Measurements from ENCODE around the gene XPNPEP3.

The XPNPEP3 gene

DNA sequence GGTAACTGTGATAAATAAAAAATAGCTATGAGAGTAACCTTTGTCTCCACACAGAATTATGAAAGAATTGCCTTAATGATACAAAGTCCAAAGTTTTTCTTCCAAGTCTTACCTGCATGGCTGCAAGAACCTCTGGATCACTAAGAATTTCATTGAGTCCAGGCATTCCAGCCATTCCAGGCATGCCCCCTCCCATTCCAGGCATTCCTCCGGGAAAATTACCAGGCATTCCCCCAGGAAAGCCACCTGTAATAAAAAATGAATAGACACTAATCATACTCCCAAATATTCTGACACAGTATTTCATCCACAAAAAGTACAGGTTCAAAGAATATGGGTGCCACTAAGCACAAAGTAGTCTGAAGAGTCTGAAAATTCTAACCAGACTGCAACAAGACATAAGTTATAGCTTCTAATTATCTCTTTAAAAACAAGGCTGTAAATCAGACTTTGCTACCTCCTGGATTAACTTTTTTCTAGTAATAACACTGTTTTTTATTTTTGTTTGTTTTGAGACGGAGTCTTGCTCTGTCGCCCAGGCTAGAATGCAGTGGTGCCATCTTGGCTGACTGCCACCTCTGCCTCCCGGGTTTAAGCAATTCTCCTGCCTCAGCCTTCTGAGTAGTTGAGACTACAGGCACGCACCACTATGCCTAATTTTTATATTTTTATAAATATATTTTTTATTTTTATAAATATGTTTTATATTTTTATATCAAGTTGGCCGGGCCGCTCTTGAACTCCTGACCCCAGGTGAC, 29.8 kb upstream of the XPNPEP3 start:
- ATAC-seq = no peak
- TF ChIP-seq, protein P1, sequence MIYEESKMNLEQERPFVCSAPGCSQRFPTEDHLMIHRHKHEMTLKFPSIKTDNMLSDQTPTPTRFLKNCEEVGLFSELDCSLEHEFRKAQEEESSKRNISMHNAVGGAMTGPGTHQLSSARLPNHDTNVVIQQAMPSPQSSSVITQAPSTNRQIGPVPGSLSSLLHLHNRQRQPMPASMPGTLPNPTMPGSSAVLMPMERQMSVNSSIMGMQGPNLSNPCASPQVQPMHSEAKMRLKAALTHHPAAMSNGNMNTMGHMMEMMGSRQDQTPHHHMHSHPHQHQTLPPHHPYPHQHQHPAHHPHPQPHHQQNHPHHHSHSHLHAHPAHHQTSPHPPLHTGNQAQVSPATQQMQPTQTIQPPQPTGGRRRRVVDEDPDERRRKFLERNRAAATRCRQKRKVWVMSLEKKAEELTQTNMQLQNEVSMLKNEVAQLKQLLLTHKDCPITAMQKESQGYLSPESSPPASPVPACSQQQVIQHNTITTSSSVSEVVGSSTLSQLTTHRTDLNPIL (CRISPR knock-in tag; IDR thresholded peaks at IDR 0.05; ENCODE audit: low read depth) = no peak
- no peak for TF ChIP-seq ZNF565 (CRISPR knock-in tag; conservative IDR thresholded peaks at IDR 0.05; ENCODE audit: low read depth)

DNA sequence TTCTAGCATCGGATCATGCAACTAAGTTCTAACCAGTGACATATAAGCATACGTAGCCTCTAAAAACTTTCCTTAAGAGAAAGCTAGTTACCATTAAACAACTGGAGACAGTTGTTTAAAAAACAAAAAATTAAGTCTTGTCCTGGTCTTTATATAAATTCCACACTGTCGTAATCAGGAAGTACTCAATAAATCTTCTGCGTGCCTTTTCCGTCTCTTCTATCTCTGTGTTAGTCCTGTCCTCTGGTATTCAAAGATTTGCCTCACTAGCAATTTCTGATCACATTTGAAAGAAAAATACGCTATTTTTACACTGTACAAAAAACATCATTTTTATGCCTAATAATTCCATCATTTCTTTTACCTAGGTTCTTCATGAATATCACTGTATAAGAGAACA, 27.8 kb upstream of the XPNPEP3 start:
- ATAC-seq = no peak
- no peak for TF ChIP-seq TCF4 (CRISPR knock-in tag; IDR thresholded peaks at IDR 0.05; ENCODE audit: borderline replicate concordance)
- TF ChIP-seq ESRRG (CRISPR knock-in tag; IDR thresholded peaks at IDR 0.05) = no peak
- TF ChIP-seq ARNTL (CRISPR knock-in tag; IDR thresholded peaks at IDR 0.05; ENCODE audit: borderline replicate concordance, low read depth) = no peak
- TF ChIP-seq, protein P2, sequence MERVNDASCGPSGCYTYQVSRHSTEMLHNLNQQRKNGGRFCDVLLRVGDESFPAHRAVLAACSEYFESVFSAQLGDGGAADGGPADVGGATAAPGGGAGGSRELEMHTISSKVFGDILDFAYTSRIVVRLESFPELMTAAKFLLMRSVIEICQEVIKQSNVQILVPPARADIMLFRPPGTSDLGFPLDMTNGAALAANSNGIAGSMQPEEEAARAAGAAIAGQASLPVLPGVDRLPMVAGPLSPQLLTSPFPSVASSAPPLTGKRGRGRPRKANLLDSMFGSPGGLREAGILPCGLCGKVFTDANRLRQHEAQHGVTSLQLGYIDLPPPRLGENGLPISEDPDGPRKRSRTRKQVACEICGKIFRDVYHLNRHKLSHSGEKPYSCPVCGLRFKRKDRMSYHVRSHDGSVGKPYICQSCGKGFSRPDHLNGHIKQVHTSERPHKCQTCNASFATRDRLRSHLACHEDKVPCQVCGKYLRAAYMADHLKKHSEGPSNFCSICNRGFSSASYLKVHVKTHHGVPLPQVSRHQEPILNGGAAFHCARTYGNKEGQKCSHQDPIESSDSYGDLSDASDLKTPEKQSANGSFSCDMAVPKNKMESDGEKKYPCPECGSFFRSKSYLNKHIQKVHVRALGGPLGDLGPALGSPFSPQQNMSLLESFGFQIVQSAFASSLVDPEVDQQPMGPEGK (CRISPR knock-in tag; IDR thresholded peaks at IDR 0.05; ENCODE audit: borderline replicate concordance) = no peak
- no peak for TF ChIP-seq OSR1 (CRISPR knock-in tag; IDR thresholded peaks at IDR 0.05)
- TF ChIP-seq BACH2 (CRISPR knock-in tag; IDR thresholded peaks at IDR 0.05; ENCODE audit: borderline replicate concordance) = no peak
- TF ChIP-seq ZNF70 (CRISPR knock-in tag; IDR thresholded peaks at IDR 0.05) = no peak
- TF ChIP-seq, protein P3, sequence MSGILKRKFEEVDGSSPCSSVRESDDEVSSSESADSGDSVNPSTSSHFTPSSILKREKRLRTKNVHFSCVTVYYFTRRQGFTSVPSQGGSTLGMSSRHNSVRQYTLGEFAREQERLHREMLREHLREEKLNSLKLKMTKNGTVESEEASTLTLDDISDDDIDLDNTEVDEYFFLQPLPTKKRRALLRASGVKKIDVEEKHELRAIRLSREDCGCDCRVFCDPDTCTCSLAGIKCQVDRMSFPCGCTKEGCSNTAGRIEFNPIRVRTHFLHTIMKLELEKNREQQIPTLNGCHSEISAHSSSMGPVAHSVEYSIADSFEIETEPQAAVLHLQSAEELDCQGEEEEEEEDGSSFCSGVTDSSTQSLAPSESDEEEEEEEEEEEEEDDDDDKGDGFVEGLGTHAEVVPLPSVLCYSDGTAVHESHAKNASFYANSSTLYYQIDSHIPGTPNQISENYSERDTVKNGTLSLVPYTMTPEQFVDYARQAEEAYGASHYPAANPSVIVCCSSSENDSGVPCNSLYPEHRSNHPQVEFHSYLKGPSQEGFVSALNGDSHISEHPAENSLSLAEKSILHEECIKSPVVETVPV (CRISPR knock-in tag; IDR thresholded peaks at IDR 0.05) = no peak
- no peak for TF ChIP-seq CSDC2 (CRISPR knock-in tag; IDR thresholded peaks at IDR 0.05)
- no peak for TF ChIP-seq RARB (CRISPR knock-in tag; IDR thresholded peaks at IDR 0.05)
- no peak for TF ChIP-seq TOX (CRISPR knock-in tag; IDR thresholded peaks at IDR 0.05; ENCODE audit: borderline replicate concordance)

DNA sequence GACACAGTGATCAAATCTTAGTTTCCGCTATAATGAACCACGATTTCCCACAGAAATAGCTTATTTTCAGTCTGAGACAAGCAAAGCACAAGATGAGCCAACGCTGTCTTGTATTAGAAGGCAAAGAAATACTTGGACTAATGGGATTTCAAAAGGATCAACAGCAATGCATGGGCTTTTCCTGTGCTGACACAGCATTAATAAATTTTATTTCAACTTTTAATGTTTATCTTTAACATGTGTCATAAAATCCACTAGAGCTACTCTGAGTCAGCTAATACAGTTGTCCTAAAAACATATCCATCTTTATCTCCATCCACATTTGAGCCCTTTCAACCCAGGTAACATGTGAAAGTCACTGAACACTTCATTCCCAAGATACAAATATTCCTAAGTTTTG, 22.3 kb upstream of the XPNPEP3 start:
- no peak for TF ChIP-seq ZNF565 (CRISPR knock-in tag; conservative IDR thresholded peaks at IDR 0.05; ENCODE audit: low read depth)
- TF ChIP-seq, protein P4, sequence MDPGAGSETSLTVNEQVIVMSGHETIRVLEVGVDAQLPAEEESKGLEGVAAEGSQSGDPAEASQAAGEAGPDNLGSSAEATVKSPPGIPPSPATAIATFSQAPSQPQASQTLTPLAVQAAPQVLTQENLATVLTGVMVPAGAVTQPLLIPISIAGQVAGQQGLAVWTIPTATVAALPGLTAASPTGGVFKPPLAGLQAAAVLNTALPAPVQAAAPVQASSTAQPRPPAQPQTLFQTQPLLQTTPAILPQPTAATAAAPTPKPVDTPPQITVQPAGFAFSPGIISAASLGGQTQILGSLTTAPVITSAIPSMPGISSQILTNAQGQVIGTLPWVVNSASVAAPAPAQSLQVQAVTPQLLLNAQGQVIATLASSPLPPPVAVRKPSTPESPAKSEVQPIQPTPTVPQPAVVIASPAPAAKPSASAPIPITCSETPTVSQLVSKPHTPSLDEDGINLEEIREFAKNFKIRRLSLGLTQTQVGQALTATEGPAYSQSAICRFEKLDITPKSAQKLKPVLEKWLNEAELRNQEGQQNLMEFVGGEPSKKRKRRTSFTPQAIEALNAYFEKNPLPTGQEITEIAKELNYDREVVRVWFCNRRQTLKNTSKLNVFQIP (CRISPR knock-in tag; IDR thresholded peaks at IDR 0.05; ENCODE audit: borderline replicate concordance, low read depth) = no peak
- no peak for TF ChIP-seq GLIS3 (CRISPR knock-in tag; IDR thresholded peaks at IDR 0.05)
- no peak for TF ChIP-seq PPARA (CRISPR knock-in tag; IDR thresholded peaks at IDR 0.05; ENCODE audit: borderline replicate concordance)
- TF ChIP-seq ESRRG (CRISPR knock-in tag; IDR thresholded peaks at IDR 0.05) = no peak
- TF ChIP-seq, protein P3 (CRISPR knock-in tag; IDR thresholded peaks at IDR 0.05) = no peak
- TF ChIP-seq OSR1 (CRISPR knock-in tag; IDR thresholded peaks at IDR 0.05) = no peak
- TF ChIP-seq SNAI2 (CRISPR knock-in tag; IDR thresholded peaks at IDR 0.05) = no peak
- no peak for TF ChIP-seq ZFP30 (CRISPR knock-in tag; IDR thresholded peaks at IDR 0.05)
- TF ChIP-seq TCF4 (CRISPR knock-in tag; IDR thresholded peaks at IDR 0.05; ENCODE audit: borderline replicate concordance) = no peak
- no peak for TF ChIP-seq ZNF70 (CRISPR knock-in tag; IDR thresholded peaks at IDR 0.05)
- TF ChIP-seq RARB (CRISPR knock-in tag; IDR thresholded peaks at IDR 0.05) = no peak
- no peak for ATAC-seq

DNA sequence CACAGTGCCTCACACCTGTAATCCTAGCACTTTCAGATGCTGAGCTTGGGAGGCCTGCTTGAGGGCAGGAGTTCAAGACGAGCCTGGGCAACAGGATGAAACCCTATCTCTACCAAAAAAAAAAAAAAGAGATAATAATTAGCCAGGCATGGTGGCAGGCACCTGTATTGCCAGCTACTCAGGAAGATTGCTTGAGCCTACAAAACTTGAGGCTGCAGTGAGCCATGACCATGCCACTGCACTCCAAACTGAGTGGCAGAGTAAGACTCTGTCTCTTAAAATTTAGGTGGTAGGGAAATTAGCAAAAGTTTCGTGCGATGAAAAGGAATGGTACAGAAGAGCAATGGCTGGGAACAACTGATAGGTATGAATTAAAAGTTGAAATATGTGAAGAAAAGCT, 18.5 kb upstream of the XPNPEP3 start:
- TF ChIP-seq ZC3H10 (CRISPR knock-in tag; IDR thresholded peaks at IDR 0.05) = no peak
- TF ChIP-seq ESRRG (CRISPR knock-in tag; IDR thresholded peaks at IDR 0.05) = no peak
- TF ChIP-seq, protein P4 (CRISPR knock-in tag; IDR thresholded peaks at IDR 0.05; ENCODE audit: borderline replicate concordance, low read depth) = no peak
- no peak for TF ChIP-seq CSDC2 (CRISPR knock-in tag; IDR thresholded peaks at IDR 0.05)
- no peak for TF ChIP-seq ARNTL (CRISPR knock-in tag; IDR thresholded peaks at IDR 0.05; ENCODE audit: borderline replicate concordance, low read depth)
- TF ChIP-seq ISL1 (CRISPR knock-in tag; IDR thresholded peaks at IDR 0.05) = no peak
- no peak for TF ChIP-seq ZNF70 (CRISPR knock-in tag; IDR thresholded peaks at IDR 0.05)
- TF ChIP-seq BACH2 (CRISPR knock-in tag; IDR thresholded peaks at IDR 0.05; ENCODE audit: borderline replicate concordance) = no peak
- TF ChIP-seq RARB (CRISPR knock-in tag; IDR thresholded peaks at IDR 0.05) = no peak
- no peak for TF ChIP-seq TOX (CRISPR knock-in tag; IDR thresholded peaks at IDR 0.05; ENCODE audit: borderline replicate concordance)
- TF ChIP-seq ZNF8 (CRISPR knock-in tag; IDR thresholded peaks at IDR 0.05) = no peak
- TF ChIP-seq, protein P3 (CRISPR knock-in tag; IDR thresholded peaks at IDR 0.05) = no peak
- TF ChIP-seq TCF4 (CRISPR knock-in tag; IDR thresholded peaks at IDR 0.05; ENCODE audit: borderline replicate concordance) = no peak
- TF ChIP-seq GLIS3 (CRISPR knock-in tag; IDR thresholded peaks at IDR 0.05) = no peak
- TF ChIP-seq PPARA (CRISPR knock-in tag; IDR thresholded peaks at IDR 0.05; ENCODE audit: borderline replicate concordance) = no peak
- TF ChIP-seq OSR1 (CRISPR knock-in tag; IDR thresholded peaks at IDR 0.05) = no peak
- ATAC-seq = no peak
